DMS53 (cell line): ENCODE data around the gene CPXM2.

Source experiments
- DNase-seq: peaks from one replicate; lab custom pipeline; 2025; lab: John Stamatoyannopoulos, UW

CPXM2 gene

DNA sequence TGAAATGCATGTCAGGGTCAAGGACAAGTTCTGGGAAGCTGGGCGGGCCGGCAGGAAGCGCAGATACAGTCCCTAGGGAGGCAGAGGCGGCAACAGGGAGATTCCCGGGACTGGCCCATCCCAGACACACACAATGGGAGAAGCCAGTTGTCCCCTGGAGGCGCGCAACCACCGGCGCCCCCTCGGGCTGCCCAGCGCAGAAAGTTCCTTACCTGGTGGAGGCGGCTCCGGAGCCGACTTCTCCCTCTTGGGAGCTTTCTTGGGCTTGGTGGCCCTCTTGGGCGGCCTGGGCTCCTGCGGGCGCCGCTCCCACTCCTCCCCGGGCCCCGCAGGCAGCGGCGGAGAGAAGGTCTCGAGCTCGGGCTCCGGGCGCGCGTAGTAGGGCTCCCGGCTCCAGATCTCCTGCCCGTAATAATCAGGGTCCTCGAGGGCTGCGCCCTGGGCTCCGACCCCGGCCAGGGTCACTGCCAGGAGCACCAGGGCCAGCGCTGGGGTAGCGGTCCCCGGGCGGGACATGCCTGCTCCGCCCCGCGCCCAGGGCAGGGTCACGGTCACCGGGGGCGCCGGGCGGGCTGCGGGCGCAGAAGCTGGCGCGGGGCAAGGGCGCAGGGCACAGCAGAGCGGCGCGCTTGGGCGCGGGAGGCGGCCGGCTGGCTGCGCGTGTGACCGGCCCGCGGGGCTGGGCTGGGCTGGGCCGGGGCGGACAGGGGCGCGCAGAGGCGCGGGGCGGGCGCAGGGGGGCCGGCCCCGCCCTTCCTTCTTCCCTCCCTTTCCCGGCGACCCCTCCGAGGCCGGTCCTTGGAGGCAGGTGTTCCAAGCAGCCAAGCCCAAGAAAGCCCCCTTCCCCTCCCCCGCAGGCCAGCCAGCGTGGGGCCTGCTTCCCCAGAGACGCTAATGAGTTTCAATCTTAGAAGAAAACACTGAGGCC lies at the start of gene CPXM2:
Gene CPXM2, minus strand, starts transcription at position 664 of the 928 bp plus-strand sequence. Its CDS starts 148 bp downstream, at position 516.
- no peak for DNase-seq

DNA sequence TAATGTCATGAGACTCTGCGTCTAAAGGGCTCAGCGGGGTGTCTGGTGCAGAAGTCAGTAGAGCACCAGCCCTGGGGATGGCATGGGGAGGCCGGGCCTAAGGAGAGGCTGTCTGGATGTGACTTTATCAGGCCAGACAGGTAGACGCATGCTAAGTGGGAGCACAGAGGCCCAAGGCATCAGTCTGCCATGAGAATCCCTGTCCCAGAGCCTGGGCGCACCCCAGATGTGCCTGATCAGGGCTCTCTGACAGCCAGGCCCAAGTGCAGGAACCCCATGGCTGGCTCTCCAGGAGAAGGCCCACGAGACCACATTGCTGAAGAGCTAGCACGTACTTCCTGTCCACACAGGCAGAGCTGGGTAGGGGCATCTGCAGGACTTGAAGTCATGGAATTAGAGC lies 48.0 kb upstream of the CPXM2 start:
- DNase-seq = no peak

DNA sequence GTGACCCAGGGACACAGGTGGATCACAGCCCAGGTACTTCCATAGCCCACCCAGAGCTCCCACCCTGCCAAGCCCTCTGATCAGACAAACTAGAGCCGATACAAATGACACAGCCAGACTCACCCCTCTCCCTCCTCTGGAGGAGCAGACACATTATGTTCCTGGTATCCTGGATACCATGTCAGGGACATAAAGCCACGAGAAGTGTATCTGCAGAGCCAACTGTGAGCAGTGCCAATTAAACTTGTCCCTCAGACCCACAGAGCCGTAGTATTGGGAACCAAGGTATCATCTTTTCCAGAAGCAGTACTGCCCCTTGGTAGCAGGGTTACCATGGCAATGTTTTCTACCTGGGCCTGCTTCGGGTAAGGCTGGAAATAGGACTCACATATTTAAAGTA lies 47.3 kb upstream of the CPXM2 start:
- DNase-seq = no peak

DNA sequence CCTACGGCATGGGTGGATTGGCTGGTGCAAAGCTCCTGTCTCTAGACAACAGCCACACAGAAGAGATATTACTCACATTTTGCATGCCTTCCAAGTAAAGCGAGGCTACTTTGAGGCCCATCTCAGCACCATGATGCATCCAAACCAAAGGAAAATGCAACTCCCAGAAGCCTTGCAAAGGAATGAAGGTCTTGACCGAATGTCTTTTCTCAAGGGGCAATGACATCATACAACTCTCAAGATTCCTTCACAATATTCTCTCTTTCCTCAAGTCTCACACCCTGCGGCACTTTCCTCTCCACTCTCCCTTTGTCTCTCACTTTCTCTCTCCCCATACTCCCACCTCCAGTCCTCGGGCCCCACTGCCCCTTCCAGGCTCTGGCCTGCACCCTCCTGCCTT lies 44.8 kb upstream of the CPXM2 start:
- no peak for DNase-seq

DNA sequence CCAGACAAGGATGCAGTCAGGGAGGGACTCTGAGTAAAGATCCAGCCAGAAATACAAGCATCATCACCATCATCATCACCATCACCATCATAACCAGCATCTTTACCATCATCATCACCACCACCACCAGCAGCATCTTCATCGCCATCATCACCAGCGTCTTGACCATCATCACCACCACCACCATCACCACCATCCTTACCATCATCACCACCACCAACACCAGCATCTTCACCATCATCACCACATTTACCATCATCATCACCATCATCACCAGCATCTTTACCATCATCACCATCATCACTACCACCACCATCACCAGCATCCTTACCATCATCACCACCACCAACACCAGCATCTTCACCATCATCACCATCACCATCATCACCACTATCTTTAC lies 44.1 kb upstream of the CPXM2 start:
- no peak for DNase-seq

DNA sequence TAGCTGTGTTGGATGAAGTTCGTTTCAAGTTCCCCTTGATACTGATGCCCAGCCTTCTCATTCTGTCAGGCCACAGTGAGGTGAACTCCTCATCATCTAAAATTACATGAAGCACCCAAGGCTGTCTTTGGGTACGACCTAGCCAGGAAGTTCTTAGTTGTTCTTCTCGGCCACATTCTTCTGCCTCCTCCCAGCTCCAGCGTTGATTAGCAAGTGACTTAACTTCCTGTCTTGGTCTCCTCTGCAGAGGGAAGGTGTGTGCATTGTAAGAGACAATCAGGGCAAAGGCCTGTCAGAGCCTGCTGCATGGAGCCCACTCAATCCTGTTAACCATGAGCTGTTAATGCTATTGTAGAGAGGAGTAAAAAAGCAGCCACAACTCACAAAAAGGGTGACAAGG lies 43.2 kb upstream of the CPXM2 start:
- DNase-seq = no peak

DNA sequence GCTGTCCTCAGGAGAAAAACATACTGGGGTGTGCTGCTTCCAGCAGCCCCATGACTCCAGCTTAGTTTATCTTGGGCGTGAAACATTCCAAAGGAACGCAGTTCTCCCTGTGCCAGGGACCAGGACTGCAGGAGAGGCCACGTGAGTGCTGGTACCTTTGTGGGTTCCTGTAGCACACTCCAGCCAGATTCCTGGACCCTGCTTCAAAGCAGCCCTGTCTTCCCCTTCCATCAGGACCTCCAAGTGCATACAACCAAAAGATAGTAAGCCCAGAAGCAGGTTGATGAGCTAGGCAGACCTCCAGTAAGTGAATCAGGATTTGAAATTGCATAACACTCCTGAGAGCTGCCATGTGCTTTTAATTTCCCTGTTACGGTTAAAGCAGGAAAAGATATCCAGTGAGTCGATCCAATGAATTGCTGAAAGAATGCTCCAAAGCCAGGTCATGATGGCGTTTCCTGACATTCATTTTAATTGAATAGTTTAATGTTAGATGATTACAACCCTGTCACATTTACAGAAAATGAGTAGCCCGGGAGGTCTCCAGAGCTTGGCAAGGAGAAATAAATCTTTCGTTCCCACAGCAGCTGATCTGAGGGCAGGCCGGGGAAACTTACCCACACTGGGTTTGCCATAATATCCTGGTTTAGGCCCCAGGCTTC lies 38.9 kb upstream of the CPXM2 start:
- DNase-seq = no peak

DNA sequence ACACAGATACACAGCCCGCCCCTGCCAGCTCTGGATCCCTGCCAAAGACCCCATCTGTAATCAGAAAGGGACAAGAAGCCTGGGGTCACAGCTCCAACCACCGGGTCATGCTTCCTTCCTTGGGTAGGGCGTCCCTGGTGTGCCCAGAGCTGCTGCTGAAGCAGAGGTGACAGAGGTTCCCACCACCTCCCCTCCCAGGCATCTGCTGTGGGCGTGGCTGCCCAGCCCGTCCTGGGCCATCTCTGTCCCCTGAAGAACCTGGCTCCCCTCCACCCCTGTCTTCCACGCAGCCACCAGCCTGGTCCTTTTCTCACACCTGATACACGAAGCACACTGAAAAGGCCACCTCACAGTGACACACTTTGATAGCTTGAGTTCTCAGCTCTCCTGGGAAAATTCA lies 38.2 kb upstream of the CPXM2 start:
- DNase-seq = no peak

DNA sequence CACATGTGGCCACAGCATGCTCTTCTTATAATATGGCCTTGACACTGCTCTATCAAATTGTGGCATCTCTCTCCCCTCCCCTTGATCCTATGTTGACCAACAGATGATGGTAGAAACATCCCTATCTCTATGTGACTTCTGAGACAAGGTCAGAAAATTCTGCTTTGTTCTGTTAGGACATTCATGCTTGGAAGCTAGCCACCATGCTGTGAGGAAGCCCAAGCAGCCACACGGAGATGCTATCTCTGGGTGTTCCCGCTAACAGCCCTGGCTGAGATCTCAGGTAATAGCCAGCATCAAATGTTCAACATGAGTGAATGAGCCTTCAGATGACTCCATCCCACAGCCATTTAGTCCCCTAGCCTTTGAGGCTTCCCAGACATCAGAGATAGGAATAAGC lies 36.8 kb upstream of the CPXM2 start:
- DNase-seq = no peak

DNA sequence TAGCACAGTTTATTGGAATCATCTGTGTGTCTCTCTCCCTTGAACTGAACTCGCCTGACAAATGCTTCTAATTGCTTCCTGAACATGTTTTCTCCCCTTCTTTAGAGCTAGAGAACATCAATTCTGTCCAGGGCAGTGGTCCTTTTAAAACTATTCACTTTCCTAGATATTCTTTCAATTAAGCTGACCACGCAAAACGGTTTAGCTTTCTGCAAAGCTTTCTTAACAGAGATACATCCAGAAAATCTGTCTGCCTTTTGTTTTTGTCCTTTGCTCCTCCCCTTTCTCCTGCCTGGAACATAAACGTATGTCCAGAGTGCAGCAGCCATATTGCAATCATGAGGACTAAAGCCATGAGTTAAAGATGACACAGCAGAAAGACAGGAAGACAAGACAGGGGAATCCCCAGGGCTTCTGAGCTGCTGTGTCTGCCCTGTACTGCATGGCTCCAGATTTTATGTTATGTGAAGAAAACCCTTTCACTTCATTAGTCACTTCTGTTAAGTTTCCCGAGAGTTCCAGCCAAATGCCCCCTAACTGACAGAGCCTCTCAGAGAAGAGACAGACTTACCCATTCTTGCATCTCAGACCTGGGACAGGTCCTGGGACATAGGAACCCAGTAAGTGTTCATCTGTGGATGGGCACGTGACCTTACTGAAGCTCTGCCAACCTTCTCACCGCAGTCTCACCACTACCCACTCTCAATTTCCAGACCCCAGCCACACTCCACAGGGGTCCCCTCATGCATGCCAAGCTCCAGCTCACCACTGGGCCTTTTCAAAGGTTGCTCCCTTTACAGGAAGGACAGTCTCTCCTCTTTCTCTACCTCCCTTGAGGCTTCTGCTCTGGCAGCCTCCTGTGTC lies 35.0 kb upstream of the CPXM2 start:
- no peak for DNase-seq

DNA sequence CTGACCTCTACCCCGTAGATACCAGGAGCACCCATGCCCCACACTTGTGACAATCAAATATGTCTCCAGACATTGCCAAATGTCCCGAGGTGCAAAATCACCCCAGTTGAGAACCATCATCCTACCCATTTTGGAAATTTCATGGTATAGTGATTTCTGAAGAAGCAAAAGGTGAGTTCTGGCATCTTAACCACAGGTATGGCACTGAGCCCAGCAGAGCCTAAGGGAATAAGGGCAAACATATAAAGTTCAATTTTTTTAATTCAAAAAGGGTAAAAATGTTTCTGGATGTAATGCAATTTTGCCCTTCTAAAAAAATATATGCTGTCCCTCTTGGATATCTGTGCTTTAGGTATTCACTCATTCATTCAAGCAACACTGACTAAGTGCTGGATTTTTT lies 30.5 kb upstream of the CPXM2 start:
- DNase-seq = no peak

DNA sequence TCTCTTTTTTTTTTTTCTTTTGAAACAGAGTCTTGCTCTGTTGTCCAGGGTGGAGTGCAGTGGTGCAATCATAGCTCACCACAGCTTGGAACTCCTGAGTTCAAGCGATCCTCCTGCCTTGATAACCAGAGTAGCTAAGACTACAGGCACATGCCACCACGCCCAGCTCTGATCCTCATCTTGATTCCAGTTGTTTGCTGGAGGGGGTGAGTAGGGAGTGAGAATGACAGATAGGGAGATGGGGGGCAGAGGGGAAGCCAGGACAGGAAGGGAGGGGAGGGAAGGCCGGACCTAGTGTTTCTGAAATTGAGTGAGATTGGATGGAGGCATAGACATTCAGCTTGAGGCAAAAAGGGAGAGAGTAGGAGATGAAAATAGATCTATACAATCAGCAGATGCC lies 25.2 kb upstream of the CPXM2 start:
- no peak for DNase-seq

DNA sequence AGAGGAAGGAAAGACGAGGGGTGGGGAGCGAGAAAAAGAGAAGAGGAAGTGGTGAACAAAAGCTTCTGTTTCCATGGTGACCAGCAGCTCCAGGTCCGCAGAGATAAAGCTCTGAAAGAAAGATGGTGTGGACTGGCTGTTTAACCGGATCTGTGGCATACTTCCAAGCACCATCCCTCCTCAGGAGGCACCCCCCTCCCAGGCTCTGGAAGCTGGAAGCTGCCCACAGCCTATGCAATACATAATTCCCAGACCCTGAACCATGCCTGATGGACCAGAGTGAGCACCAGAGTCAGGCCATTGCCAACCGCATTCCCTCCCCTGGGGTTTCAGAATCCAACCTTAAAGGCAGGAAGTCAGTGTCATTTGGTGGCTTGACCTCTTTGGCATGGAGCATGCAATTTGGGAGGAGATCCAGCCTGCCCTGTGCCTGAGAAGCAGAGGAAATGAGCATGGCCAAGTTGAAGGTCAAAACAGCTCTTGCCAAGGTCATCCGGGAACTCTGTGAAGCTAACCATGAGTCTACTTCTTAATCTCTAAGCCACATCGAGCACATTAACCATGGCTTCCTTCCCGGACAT lies 22.2 kb upstream of the CPXM2 start:
- no peak for DNase-seq

DNA sequence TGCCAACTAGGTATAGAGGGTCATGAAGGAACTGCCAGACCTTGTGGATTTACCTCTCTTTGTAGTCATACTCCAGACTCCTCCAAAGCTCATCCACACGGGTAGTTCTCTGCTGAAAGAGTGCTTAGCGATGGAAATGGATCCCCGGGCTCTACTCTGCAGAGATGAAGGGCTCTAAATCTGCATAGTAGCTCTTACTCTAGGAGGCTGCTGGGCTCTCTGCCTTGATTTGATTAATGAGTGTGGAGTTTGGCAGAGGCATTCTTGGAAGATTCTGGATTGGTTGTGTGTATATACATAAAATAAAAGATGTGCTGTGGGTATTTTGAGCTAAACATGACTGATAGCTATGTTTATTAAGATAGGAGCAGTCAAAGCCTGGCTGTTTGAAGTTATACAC lies 21.3 kb upstream of the CPXM2 start:
- no peak for DNase-seq

DNA sequence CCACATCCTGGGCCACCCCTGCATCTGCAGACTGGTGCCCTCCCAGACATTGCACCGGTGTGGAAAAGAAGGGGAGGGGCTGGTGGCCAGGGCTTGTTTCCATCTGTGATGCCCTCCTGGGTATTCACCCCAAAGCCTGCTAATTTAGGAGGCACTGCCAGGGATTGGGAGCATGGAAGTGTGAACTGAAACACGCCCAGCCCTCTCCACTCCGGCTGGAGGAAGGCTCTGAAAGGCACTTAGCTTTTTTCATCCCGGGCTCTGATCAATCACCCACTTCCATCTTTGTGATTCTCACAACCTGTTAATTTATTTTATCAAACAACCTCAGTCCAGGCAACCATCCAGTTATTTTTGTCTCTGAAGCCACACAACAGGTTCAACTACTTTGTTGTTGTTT lies 20.9 kb upstream of the CPXM2 start:
- DNase-seq = no peak

DNA sequence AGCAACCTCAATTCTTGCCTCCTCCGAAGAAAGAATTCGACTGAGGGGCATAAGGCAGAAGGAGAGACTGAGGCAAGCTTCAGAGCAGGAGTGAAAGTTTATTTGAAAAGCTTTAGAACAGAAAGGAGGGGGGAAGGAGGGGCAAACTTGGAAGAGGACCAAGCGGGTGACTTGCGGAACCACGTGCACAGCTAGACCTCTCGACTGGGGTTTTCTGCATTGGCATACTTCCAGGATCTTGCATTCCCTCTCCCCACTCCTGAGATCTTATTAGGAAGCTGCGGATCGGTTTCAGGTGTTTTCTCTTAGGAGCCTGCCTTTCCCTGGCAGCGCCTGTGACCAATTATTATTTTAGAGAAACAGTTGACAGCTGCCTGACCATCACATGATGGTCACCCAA lies 20.3 kb upstream of the CPXM2 start:
- no peak for DNase-seq

DNA sequence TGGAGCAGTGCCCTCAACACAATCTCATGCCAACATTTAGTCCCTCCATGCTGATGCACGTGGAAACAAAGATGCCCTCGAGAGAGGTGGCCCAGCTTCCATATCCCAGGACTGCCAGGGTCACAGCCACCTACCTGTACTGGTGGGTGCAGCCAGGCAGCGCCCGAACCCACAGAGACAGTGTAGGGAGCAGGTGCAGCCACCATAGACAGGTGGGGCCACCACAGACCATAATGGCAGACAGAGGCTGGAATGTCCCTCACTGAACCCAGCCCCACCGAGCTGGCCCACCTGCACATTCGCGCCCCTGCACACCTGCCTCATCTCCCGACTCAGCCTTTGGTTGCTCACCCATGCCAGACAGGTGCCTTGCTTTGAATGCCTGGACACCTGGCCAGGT lies 18.3 kb upstream of the CPXM2 start:
- DNase-seq = no peak

DNA sequence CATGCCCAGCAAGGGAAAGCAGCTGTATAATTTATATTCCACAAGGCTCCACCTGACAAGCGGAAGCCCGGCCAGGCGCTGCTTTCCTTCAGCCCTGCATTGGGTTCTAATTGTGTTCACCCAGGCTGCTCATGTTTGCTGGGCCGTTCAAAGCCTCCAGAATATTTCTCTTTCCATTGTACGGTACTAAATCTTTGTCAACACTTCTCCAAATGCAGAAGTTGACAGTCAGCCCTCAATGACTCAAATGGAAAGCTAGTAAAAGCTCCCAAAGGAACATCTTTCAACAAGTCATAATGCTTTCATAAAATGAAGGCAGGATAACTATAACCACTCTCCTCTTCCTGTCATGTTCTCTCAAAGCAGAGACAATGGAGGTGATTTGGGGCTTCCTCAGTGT lies 17.8 kb upstream of the CPXM2 start:
- no peak for DNase-seq

DNA sequence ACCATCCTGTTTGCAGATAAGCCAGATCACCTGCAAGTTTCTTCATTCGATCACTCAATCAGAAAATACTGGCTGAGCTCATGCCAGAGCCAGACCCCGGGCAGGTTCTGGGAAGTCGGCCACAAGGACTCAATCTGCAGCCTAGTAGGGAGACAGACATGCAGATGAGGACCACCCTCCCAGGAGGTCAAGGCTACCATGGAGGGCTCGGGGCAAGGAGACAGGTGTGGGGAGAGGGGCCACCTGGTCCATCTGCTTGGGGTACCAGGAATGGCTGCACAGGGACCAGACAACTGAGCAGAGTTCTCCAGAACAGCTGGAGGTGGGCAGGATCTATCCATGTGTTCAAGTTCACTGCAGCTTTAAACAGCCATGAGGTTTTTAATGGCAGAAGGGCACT lies 16.8 kb upstream of the CPXM2 start:
- no peak for DNase-seq

DNA sequence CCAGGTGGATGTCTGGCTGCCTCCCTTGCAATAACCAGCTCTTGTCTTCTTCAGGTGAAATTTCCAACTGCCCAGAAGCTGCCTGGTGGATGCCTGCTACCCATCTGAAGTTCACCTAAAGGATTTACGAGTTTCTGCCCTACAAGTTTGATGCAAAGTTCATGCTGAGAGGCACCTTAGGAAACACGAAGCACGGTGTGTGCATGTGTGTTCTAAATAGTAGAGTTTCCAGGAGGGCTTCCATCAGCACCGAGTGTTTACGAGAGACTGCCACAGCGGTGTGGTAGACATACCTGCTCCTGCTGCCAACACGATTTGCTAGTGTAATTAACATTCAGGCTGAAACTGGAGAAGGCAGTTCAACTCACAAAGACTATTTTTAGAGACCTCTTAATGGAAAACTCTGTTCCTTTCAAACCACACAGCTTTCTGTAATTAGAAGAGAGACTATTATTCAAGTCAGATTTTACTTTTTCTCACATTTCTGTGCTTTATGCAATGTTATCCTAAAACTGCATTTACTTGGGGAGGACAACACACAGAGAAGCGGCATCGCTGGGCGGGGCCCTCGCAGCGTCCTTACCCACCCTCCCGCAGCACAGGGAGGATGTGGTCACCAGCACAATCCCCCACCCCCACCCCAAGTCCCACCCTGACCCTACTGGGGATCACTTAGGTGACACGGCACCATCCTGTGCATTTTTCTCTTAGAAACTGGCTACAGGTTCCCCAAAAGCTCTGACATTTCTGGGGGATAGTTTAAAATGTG lies 15.5 kb upstream of the CPXM2 start:
- no peak for DNase-seq

DNA sequence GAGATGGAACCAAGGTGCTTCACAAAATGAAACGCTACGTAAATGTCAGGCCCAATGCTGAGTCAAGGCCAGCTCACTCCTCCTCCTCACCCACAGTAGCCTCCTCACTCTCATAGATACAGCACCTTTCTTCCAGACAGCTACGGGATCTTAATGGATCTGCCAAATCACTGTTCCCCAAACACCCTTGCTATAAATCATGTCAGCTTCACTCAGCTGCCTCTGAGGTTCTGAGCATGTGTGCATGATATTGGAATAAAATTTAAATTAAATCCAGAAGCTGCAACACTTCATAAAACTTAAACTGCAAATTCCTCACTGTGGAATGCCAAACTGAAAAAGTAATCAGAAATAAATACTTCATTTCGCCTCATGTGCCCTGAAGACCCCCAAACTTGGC lies 14.7 kb upstream of the CPXM2 start:
- no peak for DNase-seq
